HFFc6 (cell line): Measurements from ENCODE around the gene TRPM7. TPM values are rescaled to one million over a fixed set of nuclear protein-coding genes. Genes with fewer than 3 reads are reported as not detected.
"Not testable (repeated sequence)": the region's sequence is repeated elsewhere in the genome, so short reads cannot be mapped to it uniquely, and the experiment has no call there.

Experiments used
- DNase-seq: peaks from one replicate; pipeline ENCODE4 v3.0.0-alpha.2; 2018
- H3K27ac Mint-ChIP-seq: 2 replicates; pipeline ENCODE4 v1.8.0; 2020; ENCODE audit warnings: mild to moderate bottlenecking, mixed read lengths
- H3K27me3 Mint-ChIP-seq: 2 replicates; pipeline ENCODE4 v1.8.0; 2021; ENCODE audit warnings: mild to moderate bottlenecking, moderate library complexity, mixed read lengths; ENCODE audit not compliant: insufficient read depth
- H3K36me3 Mint-ChIP-seq: 2 replicates; pipeline ENCODE4 v1.8.0; 2021; ENCODE audit warnings: low read depth, mixed read lengths
- H3K4me1 Mint-ChIP-seq: 2 replicates; pipeline ENCODE4 v1.8.0; 2020; ENCODE audit warnings: low read depth, mixed read lengths
- H3K4me3 Mint-ChIP-seq: 2 replicates; pipeline ENCODE4 v1.8.0; 2020; ENCODE audit warnings: mild to moderate bottlenecking, moderate library complexity, mixed read lengths
- H3K9me3 Mint-ChIP-seq: 2 replicates; pipeline ENCODE4 v1.8.0; 2020; ENCODE audit warnings: mild to moderate bottlenecking, mixed read lengths
- total RNA-seq, 6 experiments: library from RNA; stranded (reverse); fragmentation: NEBNext Ultra II Directional; extraction: Animal tissue kit (Norgen Biotek cat#: 25700); gene quantifications; 2 replicates in 1 of 6; 3 replicates in 5 of 6; pipeline ENCODE4 v1.2.3, GENCODE V29; 2021
- TF ChIP-seq, protein P1 (sequence below): fragments of 200-600 bp; sonication (generic); IDR thresholded peaks from 2 replicates; pipeline ENCODE4 v1.5.0; 2021; ENCODE audit warnings: antibody characterized with exemption, mild to moderate bottlenecking

TRPM7 gene
- total RNA-seq, 6 experiments from 2014 or later: 20.6 to 24.6 (median 23.5) TPM

DNA sequence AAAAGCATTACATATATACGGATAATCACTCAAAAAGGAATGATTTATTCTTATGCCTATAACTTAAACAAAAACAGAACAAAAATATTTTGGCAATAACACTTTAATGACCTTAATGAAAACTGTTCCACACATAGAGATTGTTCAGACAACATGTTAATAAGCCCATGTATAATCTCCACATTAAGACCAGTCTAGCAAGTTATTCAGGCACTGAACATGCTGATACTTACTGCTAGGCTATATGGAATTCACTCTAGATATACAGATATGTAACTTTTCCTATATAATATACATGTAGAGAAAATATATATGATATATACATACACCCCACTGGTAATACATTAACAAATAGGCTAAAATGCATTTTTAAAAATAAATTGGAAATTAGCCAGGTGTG lies 96.3 kb downstream of the TRPM7 start:
- Mint-ChIP-seq H3K4me1 (no peaks in the 10 kb centered on the region), H3K36me3 (peaks cover 26% of the 10 kb centered on the region), H3K27ac (no peak overlapping the region), H3K27me3 (no peaks in the 10 kb centered on the region; the same call in 1 of the 2 replicates), H3K4me3 (no peak overlapping the region), H3K9me3 (no peaks in the 10 kb centered on the region)
- TF ChIP-seq, protein P1, sequence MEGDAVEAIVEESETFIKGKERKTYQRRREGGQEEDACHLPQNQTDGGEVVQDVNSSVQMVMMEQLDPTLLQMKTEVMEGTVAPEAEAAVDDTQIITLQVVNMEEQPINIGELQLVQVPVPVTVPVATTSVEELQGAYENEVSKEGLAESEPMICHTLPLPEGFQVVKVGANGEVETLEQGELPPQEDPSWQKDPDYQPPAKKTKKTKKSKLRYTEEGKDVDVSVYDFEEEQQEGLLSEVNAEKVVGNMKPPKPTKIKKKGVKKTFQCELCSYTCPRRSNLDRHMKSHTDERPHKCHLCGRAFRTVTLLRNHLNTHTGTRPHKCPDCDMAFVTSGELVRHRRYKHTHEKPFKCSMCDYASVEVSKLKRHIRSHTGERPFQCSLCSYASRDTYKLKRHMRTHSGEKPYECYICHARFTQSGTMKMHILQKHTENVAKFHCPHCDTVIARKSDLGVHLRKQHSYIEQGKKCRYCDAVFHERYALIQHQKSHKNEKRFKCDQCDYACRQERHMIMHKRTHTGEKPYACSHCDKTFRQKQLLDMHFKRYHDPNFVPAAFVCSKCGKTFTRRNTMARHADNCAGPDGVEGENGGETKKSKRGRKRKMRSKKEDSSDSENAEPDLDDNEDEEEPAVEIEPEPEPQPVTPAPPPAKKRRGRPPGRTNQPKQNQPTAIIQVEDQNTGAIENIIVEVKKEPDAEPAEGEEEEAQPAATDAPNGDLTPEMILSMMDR: no peak
- DNase-seq: no peak

DNA sequence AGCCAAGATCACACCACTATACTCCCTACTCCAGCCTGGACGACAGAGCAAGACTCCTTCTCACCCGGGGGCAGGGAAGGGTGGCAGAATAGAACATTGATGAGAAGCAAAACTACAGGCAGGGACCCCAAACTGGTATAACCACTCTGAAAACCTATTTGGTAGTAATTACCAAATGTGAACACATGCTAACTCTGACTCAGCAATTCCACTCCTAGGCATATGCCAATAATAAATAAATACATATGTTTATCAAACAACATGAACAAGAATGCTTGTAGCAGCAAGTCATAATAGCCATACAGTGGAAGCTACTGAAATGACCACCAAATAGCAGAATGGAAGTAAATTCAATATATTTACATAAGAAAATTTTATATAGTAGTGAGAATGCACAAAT lies 109.1 kb downstream of the TRPM7 start:
- no peak overlapping the region for H3K4me3 Mint-ChIP-seq
- TF ChIP-seq, protein P1: no peak
- no peak for DNase-seq
- no peaks in the 10 kb centered on the region for H3K4me1 Mint-ChIP-seq
- H3K9me3 Mint-ChIP-seq: no peaks in the 10 kb centered on the region
- no peaks in the 10 kb centered on the region; the same call in 1 of the 2 replicates for H3K27me3 Mint-ChIP-seq
- H3K27ac Mint-ChIP-seq: no peak overlapping the region
- peaks cover 18% of the 10 kb centered on the region for H3K36me3 Mint-ChIP-seq

DNA sequence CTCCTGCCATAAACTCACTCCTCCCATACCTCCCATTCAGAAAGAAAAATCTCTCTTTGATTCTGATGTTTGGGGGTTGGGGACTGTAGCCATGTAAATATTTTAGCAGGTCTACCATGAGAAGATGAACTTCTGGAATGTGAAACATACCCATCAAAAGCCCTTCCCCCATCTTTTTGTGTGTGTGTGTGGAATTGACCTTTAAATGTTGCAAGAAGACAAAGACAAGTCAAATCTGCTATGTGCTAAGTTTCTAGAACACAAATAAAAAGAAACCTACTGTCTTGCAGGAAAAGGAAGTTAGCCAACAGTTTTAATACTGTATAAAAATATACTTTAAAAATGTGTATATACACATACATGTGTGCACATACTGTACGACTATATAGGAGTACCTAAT lies 110.4 kb downstream of the TRPM7 start:
- Mint-ChIP-seq H3K9me3 (no peaks in the 10 kb centered on the region), H3K4me1 (no peaks in the 10 kb centered on the region), H3K36me3 (peaks cover 13% of the 10 kb centered on the region; the same call in 1 of the 2 replicates), H3K27ac (no peak overlapping the region), H3K27me3 (no peaks in the 10 kb centered on the region; the same call in 1 of the 2 replicates), H3K4me3 (no peak overlapping the region)
- TF ChIP-seq, protein P1: no peak
- DNase-seq: no peak

DNA sequence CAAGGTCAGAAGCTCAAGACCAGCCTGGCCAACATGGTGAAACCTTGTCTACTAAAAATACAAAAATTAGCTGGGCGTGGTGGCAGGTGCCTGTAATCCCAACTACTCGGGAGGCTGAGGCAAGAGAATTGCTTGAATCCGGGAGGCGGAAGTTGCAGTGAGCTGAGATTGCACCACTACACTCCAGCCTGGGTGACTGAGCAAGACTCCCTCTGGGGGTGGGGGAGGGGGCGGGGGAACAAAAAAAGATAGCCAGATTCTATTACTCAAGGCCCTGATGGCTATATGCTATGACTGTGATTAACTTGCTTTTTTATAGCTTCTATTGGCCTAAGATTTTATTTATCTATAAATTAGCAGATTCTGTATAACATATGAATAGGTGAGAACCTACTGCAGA lies 112.8 kb downstream of the TRPM7 start:
- not testable (repeated sequence) for H3K4me3 Mint-ChIP-seq, H3K9me3 Mint-ChIP-seq, H3K27ac Mint-ChIP-seq, H3K27me3 Mint-ChIP-seq, DNase-seq, H3K4me1 Mint-ChIP-seq
- H3K36me3 Mint-ChIP-seq: peaks cover 17% of the 10 kb centered on the region; the same call in 1 of the 2 replicates

DNA sequence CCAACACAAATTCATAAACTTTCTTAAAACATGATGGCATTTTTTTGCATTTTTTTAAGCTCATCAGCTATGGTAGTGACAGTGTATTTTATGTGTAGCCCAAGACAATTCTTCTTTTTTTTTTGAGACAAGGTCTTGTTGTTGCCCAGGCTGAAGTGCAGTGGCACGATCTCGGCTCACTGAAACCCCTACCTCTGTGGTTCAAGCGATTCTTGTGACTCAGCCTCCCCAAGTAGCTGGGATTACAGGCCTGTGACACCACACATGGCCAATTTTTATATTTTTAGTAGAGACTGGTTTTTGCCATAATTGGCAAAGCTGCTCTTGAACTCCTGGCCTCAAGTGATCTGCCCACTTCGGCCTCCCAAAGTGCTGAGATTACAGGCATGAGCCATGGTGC lies 122.8 kb downstream of the TRPM7 start:
- no peak overlapping the region for H3K27ac Mint-ChIP-seq
- H3K36me3 Mint-ChIP-seq: peaks cover 16% of the 10 kb centered on the region
- H3K4me3 Mint-ChIP-seq: no peak overlapping the region
- H3K27me3 Mint-ChIP-seq: no peaks in the 10 kb centered on the region
- no peaks in the 10 kb centered on the region for H3K9me3 Mint-ChIP-seq
- TF ChIP-seq, protein P1: no peak
- no peak for DNase-seq
- peaks cover 8% of the 10 kb centered on the region; the same call in 1 of the 2 replicates for H3K4me1 Mint-ChIP-seq

DNA sequence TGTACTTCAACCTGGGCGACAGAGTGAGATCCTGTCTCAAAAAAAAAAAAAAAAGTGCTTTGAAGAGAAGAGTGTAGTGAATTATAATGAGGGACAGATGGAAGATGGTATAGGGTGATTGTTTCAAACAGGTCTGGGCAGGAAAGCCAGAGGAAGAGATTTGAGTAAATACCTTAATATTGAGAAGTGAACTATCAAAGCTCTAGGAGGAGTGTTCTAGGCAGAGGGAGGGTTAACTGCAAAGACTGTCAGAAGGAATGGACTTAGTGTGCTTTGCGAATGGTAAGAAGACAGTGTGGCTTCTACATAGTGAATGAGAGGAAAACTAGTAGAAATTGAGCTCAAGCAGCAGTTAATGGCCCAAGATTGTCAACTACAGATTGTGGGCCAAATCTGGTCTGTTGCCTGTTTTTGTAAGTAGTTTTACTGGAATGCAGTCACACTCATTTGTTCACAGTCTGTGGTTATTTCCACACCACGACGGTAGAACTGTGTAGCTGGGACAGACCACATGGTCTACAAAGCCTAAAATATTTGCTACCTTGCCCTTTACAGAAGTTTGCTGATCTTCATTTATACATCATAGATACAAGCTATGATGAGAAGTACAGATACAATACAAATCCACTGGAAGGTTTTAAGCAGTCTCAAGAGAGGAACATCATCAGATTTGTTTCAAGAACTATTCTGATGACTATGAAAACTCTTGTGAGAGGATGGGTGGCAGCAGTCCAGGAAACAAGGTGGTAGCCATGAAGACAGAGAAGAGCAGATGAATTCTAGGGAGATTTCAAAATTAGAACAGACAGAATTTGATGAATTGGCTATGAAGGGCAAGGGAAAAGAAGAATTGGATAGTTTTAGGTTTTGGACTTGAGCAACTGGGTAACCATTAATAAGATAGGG lies 123.6 kb downstream of the TRPM7 start:
- H3K36me3 Mint-ChIP-seq: peaks cover 16% of the 10 kb centered on the region
- no peak for DNase-seq
- no peak overlapping the region for H3K27ac Mint-ChIP-seq
- peaks cover 8% of the 10 kb centered on the region; the same call in 1 of the 2 replicates for H3K4me1 Mint-ChIP-seq
- H3K9me3 Mint-ChIP-seq: no peaks in the 10 kb centered on the region
- no peaks in the 10 kb centered on the region for H3K27me3 Mint-ChIP-seq
- TF ChIP-seq, protein P1: no peak
- H3K4me3 Mint-ChIP-seq: no peak overlapping the region
